ENCODE data around the gene PTCH2. TPM values are rescaled to one million over a fixed set of nuclear protein-coding genes. Genes with fewer than 3 reads are reported as not detected.
"Not testable (repeated sequence)": the region's sequence is repeated elsewhere in the genome, so short reads cannot be mapped to it uniquely, and the experiment has no call there.

PTCH2 gene
- total RNA-seq, 1 donor from 2014 or later, result 1.6 TPM

GRCh38 chr1:44821240-44821715, 21.8 kb downstream of the PTCH2 start:
- Histone ChIP-seq H3K27ac (ENCODE audit: low read depth, low read length) (no peak overlapping the region), H3K4me3 (ENCODE audit: low read length in 3 of 3) (peak overlapping the region; percentile 13 to 90 (median 67))

GRCh38 chr1:44820328-44821239, 22.5 kb downstream of the PTCH2 start:
- Histone ChIP-seq H3K27me3 (ENCODE audit: control insufficient read depth in 3 of 3, insufficient read depth in 3 of 3, low read length in 3 of 3) (no peaks in the 10 kb centered on the region), H3K9ac (ENCODE audit: low read depth in 1 of 3, low read length in 3 of 3) (peak overlapping the region; percentile 74 to 100 (median 87)), H3K36me3 (ENCODE audit: control insufficient read depth in 3 of 3, insufficient read depth in 3 of 3, low read length in 3 of 3) (peaks cover 0 to 2% (median 0%) of the 10 kb centered on the region in 3 donors), H3K9me3 (ENCODE audit: control insufficient read depth in 3 of 3, low read length in 3 of 3) (no peaks in the 10 kb centered on the region), H3K4me3 (ENCODE audit: low read length in 3 of 3) (peak overlapping the region; percentile 67 to 90 (median 73)), H3K27ac (ENCODE audit: low read depth, low read length) (peak overlapping the region; percentile 89), H3K4me1 (ENCODE audit: control insufficient read depth in 3 of 3, insufficient read depth in 3 of 3, low read length in 3 of 3) (peaks cover 7 to 15% (median 13%) of the 10 kb centered on the region in 3 donors)

More at GRCh38 chr1:44821240-44821715, 21.8 kb downstream of the PTCH2 start:
- H3K4me1 ChIP-seq (ENCODE audit: control insufficient read depth in 3 of 3, insufficient read depth in 3 of 3, low read length in 3 of 3), result peaks cover 10 to 19% (median 13%) of the 10 kb centered on the region in 3 donors
- no peaks in the 10 kb centered on the region for H3K9me3 ChIP-seq (ENCODE audit: control insufficient read depth in 3 of 3, low read length in 3 of 3)
- no peaks in the 10 kb centered on the region for H3K36me3 ChIP-seq (ENCODE audit: control insufficient read depth in 3 of 3, insufficient read depth in 3 of 3, low read length in 3 of 3)
- H3K9ac ChIP-seq (ENCODE audit: low read depth in 1 of 3, low read length in 3 of 3), result peak overlapping the region in 1 of 3 donors; percentile 87
- no peaks in the 10 kb centered on the region for H3K27me3 ChIP-seq (ENCODE audit: control insufficient read depth in 3 of 3, insufficient read depth in 3 of 3, low read length in 3 of 3)

- Histone ChIP-seq H3K9ac (ENCODE audit: low read depth in 1 of 3, low read length in 3 of 3) (peak overlapping the region; percentile 74 to 100 (median 87)), H3K4me1 (ENCODE audit: control insufficient read depth in 3 of 3, insufficient read depth in 3 of 3, low read length in 3 of 3) (peaks cover 7 to 15% (median 13%) of the 10 kb centered on the region in 3 donors), H3K27ac (ENCODE audit: low read depth, low read length) (peak overlapping the region; percentile 89), H3K4me3 (ENCODE audit: low read length in 3 of 3) (peak overlapping the region; percentile 67 to 90 (median 73)), H3K27me3 (ENCODE audit: control insufficient read depth in 3 of 3, insufficient read depth in 3 of 3, low read length in 3 of 3) (no peaks in the 10 kb centered on the region), H3K36me3 (ENCODE audit: control insufficient read depth in 3 of 3, insufficient read depth in 3 of 3, low read length in 3 of 3) (peaks cover 0 to 2% (median 2%) of the 10 kb centered on the region in 3 donors), H3K9me3 (ENCODE audit: control insufficient read depth in 3 of 3, low read length in 3 of 3) (no peaks in the 10 kb centered on the region)
These were observed 23.3 kb downstream of the PTCH2 start for GRCh38 chr1:44819608-44820327.

- Histone ChIP-seq H3K4me3 (ENCODE audit: low read length in 3 of 3) (peak overlapping the region; percentile 67 to 90 (median 73)), H3K36me3 (ENCODE audit: control insufficient read depth in 3 of 3, insufficient read depth in 3 of 3, low read length in 3 of 3) (peaks cover 0 to 2% (median 2%) of the 10 kb centered on the region in 3 donors), H3K27ac (ENCODE audit: low read depth, low read length) (peak overlapping the region; percentile 89), H3K9ac (ENCODE audit: low read depth in 1 of 3, low read length in 3 of 3) (peak overlapping the region; percentile 74 to 100 (median 87)), H3K4me1 (ENCODE audit: control insufficient read depth in 3 of 3, insufficient read depth in 3 of 3, low read length in 3 of 3) (peaks cover 7 to 15% (median 13%) of the 10 kb centered on the region in 3 donors), H3K27me3 (ENCODE audit: control insufficient read depth in 3 of 3, insufficient read depth in 3 of 3, low read length in 3 of 3) (no peaks in the 10 kb centered on the region), H3K9me3 (ENCODE audit: control insufficient read depth in 3 of 3, low read length in 3 of 3) (no peaks in the 10 kb centered on the region)
These were observed 23.9 kb downstream of the PTCH2 start for GRCh38 chr1:44819196-44819607.

- H3K4me1 ChIP-seq (ENCODE audit: control insufficient read depth in 3 of 3, insufficient read depth in 3 of 3, low read length in 3 of 3), result peaks cover 13 to 25% (median 14%) of the 10 kb centered on the region in 3 donors
- H3K36me3 ChIP-seq (ENCODE audit: control insufficient read depth in 3 of 3, insufficient read depth in 3 of 3, low read length in 3 of 3), result peaks cover 0 to 3% (median 2%) of the 10 kb centered on the region in 3 donors
- no peaks in the 10 kb centered on the region for H3K27me3 ChIP-seq (ENCODE audit: control insufficient read depth in 3 of 3, insufficient read depth in 3 of 3, low read length in 3 of 3)
- no peak overlapping the region for H3K27ac ChIP-seq (ENCODE audit: low read depth, low read length)
- H3K9me3 ChIP-seq (ENCODE audit: control insufficient read depth in 3 of 3, low read length in 3 of 3), result no peaks in the 10 kb centered on the region
- no peak overlapping the region for H3K9ac ChIP-seq (ENCODE audit: low read depth in 1 of 3, low read length in 3 of 3)
- no peak overlapping the region for H3K4me3 ChIP-seq (ENCODE audit: low read length in 3 of 3)
These were observed 25.1 kb downstream of the PTCH2 start for GRCh38 chr1:44817771-44818495.

GRCh38 chr1:44817307-44817706, 25.7 kb downstream of the PTCH2 start:
- peaks cover 17 to 31% (median 17%) of the 10 kb centered on the region in 3 donors for H3K4me1 ChIP-seq (ENCODE audit: control insufficient read depth in 3 of 3, insufficient read depth in 3 of 3, low read length in 3 of 3)
- peaks cover 0 to 3% (median 2%) of the 10 kb centered on the region in 3 donors for H3K36me3 ChIP-seq (ENCODE audit: control insufficient read depth in 3 of 3, insufficient read depth in 3 of 3, low read length in 3 of 3)
- no peaks in the 10 kb centered on the region for H3K9me3 ChIP-seq (ENCODE audit: control insufficient read depth in 3 of 3, low read length in 3 of 3)
- H3K4me3 ChIP-seq (ENCODE audit: low read length in 3 of 3), result no peak overlapping the region
- H3K27me3 ChIP-seq (ENCODE audit: control insufficient read depth in 3 of 3, insufficient read depth in 3 of 3, low read length in 3 of 3), result no peaks in the 10 kb centered on the region
- no peak overlapping the region for H3K27ac ChIP-seq (ENCODE audit: low read depth, low read length)
- no peak overlapping the region for H3K9ac ChIP-seq (ENCODE audit: low read depth in 1 of 3, low read length in 3 of 3)

- H3K27ac ChIP-seq (ENCODE audit: low read depth, low read length); H3K9me3 ChIP-seq (ENCODE audit: control insufficient read depth in 3 of 3, low read length in 3 of 3); H3K4me3 ChIP-seq (ENCODE audit: low read length in 3 of 3); H3K36me3 ChIP-seq (ENCODE audit: control insufficient read depth in 3 of 3, insufficient read depth in 3 of 3, low read length in 3 of 3); H3K27me3 ChIP-seq (ENCODE audit: control insufficient read depth in 3 of 3, insufficient read depth in 3 of 3, low read length in 3 of 3); H3K9ac ChIP-seq (ENCODE audit: low read depth in 1 of 3, low read length in 3 of 3): not testable (repeated sequence)
- peaks cover 18 to 37% (median 28%) of the 10 kb centered on the region in 3 donors for H3K4me1 ChIP-seq (ENCODE audit: control insufficient read depth in 3 of 3, insufficient read depth in 3 of 3, low read length in 3 of 3)
These were observed 27.1 kb downstream of the PTCH2 start for GRCh38 chr1:44815926-44816325.

- H3K9ac ChIP-seq (ENCODE audit: low read depth in 1 of 3, low read length in 3 of 3), result peak overlapping the region; percentile 76 to 87 (median 81)
- no peaks in the 10 kb centered on the region for H3K27me3 ChIP-seq (ENCODE audit: control insufficient read depth in 3 of 3, insufficient read depth in 3 of 3, low read length in 3 of 3)
- peak overlapping the region; percentile 80 to 84 (median 81) for H3K4me3 ChIP-seq (ENCODE audit: low read length in 3 of 3)
- H3K4me1 ChIP-seq (ENCODE audit: control insufficient read depth in 3 of 3, insufficient read depth in 3 of 3, low read length in 3 of 3), result peaks cover 38 to 55% (median 49%) of the 10 kb centered on the region in 3 donors
- no peaks in the 10 kb centered on the region for H3K9me3 ChIP-seq (ENCODE audit: control insufficient read depth in 3 of 3, low read length in 3 of 3)
- H3K36me3 ChIP-seq (ENCODE audit: control insufficient read depth in 3 of 3, insufficient read depth in 3 of 3, low read length in 3 of 3), result peaks cover 0 to 5% (median 2%) of the 10 kb centered on the region in 3 donors
- peak overlapping the region; percentile 71 for H3K27ac ChIP-seq (ENCODE audit: low read depth, low read length)
These were observed 30.1 kb downstream of the PTCH2 start for GRCh38 chr1:44812822-44813543.

GRCh38 chr1:44811234-44811633, 31.8 kb downstream of the PTCH2 start:
- Histone ChIP-seq H3K9me3 (ENCODE audit: control insufficient read depth in 3 of 3, low read length in 3 of 3) (no peaks in the 10 kb centered on the region), H3K4me3 (ENCODE audit: low read length in 3 of 3) (no peak overlapping the region), H3K4me1 (ENCODE audit: control insufficient read depth in 3 of 3, insufficient read depth in 3 of 3, low read length in 3 of 3) (peaks cover 55 to 73% (median 67%) of the 10 kb centered on the region in 3 donors), H3K36me3 (ENCODE audit: control insufficient read depth in 3 of 3, insufficient read depth in 3 of 3, low read length in 3 of 3) (peaks cover 0 to 8% (median 2%) of the 10 kb centered on the region in 3 donors), H3K27me3 (ENCODE audit: control insufficient read depth in 3 of 3, insufficient read depth in 3 of 3, low read length in 3 of 3) (no peaks in the 10 kb centered on the region), H3K9ac (ENCODE audit: low read depth in 1 of 3, low read length in 3 of 3) (no peak overlapping the region), H3K27ac (ENCODE audit: low read depth, low read length) (peak overlapping the region; percentile 98)
